Glomerular endothelial cell (primary cell): Measurements from ENCODE around the gene ARRDC2. TPM values are rescaled to one million over a fixed set of nuclear protein-coding genes. Genes with fewer than 3 reads are reported as not detected.
"Not testable (repeated sequence)": the region's sequence is repeated elsewhere in the genome, so short reads cannot be mapped to it uniquely, and the experiment has no call there.

ENCODE experiments used
- DNase-seq: peaks from one replicate; pipeline ENCODE4 v3.0.0-alpha.2; 2011; ENCODE audit warnings: low read depth, low spot score; ENCODE audit errors: extremely low read depth
- total RNA-seq: library from RNA; depleted of rRNA; stranded (reverse); fragments of >200 nt; gene quantifications from 2 replicates; pipeline ENCODE4 v1.2.3, GENCODE V29; 2015

The ARRDC2 gene
- total RNA-seq, 1 donor from 2014 or later, result 38.1 TPM

GRCh38 chr19:17988161-17988560, 19.8 kb upstream of the ARRDC2 start:
- no peak for DNase-seq

GRCh38 chr19:17989425-17990094, 18.4 kb upstream of the ARRDC2 start:
- no peak for DNase-seq

- no peak for DNase-seq
Observed at GRCh38 chr19:17993076-17993813, 14.7 kb upstream of the ARRDC2 start.

GRCh38 chr19:17996826-17997316, 11.1 kb upstream of the ARRDC2 start:
- DNase-seq, result no peak

- no peak for DNase-seq
Observed at GRCh38 chr19:17997969-17998826, 9.8 kb upstream of the ARRDC2 start.

- no peak for DNase-seq
Observed at GRCh38 chr19:17998827-17999150, 9.2 kb upstream of the ARRDC2 start.

GRCh38 chr19:17999684-18000479, 8.1 kb upstream of the ARRDC2 start:
- DNase-seq, result no peak

- no peak for DNase-seq
Observed at GRCh38 chr19:18000480-18000914, 7.5 kb upstream of the ARRDC2 start.

GRCh38 chr19:18000915-18001776, 6.8 kb upstream of the ARRDC2 start:
- DNase-seq, result no peak

GRCh38 chr19:18001777-18002345, 6.1 kb upstream of the ARRDC2 start:
- no peak for DNase-seq

- DNase-seq, result no peak
Observed at GRCh38 chr19:18002347-18002850, 5.6 kb upstream of the ARRDC2 start.

GRCh38 chr19:18005750-18006149, 2.2 kb upstream of the ARRDC2 start:
- DNase-seq, result not testable (repeated sequence)

- no peak for DNase-seq
Observed at GRCh38 chr19:18007044-18007916, 690 bp upstream of the ARRDC2 start.

GRCh38 chr19:18008814-18009213, 844 bp downstream of the ARRDC2 start:
- DNase-seq, result no peak

- no peak for DNase-seq
Observed at GRCh38 chr19:18009412-18010066, 1.6 kb downstream of the ARRDC2 start.

GRCh38 chr19:18010149-18010548, 2.2 kb downstream of the ARRDC2 start:
- no peak for DNase-seq
